ENCODE results near the gene ST6GAL1.

GRCh38 chr3:187061748-187062147 is 131.4 kb downstream of the ST6GAL1 start:
- TF ChIP-seq POLR2AphosphoS5 (IDR thresholded peaks at IDR 0.05; ENCODE audit: low read depth, low read length) (no peak), ZBTB33 (IDR thresholded peaks at IDR 0.05; ENCODE audit: extremely low read depth, insufficient replicate concordance, low read length) (no peak), EZH2phosphoT487 (IDR thresholded peaks at IDR 0.05; ENCODE audit: borderline replicate concordance) (no peak), EZH2 (IDR thresholded peaks at IDR 0.05) (no peak), CTCF (IDR thresholded peaks at IDR 0.05 in 2 of 3, conservative IDR thresholded peaks at IDR 0.05 in 1 of 3; ENCODE audit: borderline replicate concordance in 1 of 3, insufficient read depth in 1 of 3, low read depth in 2 of 3, low read length in 2 of 3) (no peak), JUND (IDR thresholded peaks at IDR 0.05) (no peak), ZFX (IDR thresholded peaks at IDR 0.05) (no peak), POLR2A (IDR thresholded peaks at IDR 0.05; ENCODE audit: borderline replicate concordance, extremely low read depth, insufficient read depth, insufficient read length) (no peak), TCF7L2 (IDR thresholded peaks at IDR 0.05; ENCODE audit: borderline replicate concordance, extremely low read depth, insufficient read depth, insufficient read length) (no peak), ZNF274 (IDR thresholded peaks at IDR 0.05; ENCODE audit: low read depth, low read length) (no peak), RAD21 (IDR thresholded peaks at IDR 0.05; ENCODE audit: low read depth) (no peak)
- TF ChIP-seq, protein P1, sequence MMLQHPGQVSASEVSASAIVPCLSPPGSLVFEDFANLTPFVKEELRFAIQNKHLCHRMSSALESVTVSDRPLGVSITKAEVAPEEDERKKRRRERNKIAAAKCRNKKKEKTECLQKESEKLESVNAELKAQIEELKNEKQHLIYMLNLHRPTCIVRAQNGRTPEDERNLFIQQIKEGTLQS (IDR thresholded peaks at IDR 0.05) = no peak
- TF ChIP-seq, protein P2, sequence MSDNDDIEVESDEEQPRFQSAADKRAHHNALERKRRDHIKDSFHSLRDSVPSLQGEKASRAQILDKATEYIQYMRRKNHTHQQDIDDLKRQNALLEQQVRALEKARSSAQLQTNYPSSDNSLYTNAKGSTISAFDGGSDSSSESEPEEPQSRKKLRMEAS (IDR thresholded peaks at IDR 0.05) = no peak
- TF ChIP-seq, protein P3, sequence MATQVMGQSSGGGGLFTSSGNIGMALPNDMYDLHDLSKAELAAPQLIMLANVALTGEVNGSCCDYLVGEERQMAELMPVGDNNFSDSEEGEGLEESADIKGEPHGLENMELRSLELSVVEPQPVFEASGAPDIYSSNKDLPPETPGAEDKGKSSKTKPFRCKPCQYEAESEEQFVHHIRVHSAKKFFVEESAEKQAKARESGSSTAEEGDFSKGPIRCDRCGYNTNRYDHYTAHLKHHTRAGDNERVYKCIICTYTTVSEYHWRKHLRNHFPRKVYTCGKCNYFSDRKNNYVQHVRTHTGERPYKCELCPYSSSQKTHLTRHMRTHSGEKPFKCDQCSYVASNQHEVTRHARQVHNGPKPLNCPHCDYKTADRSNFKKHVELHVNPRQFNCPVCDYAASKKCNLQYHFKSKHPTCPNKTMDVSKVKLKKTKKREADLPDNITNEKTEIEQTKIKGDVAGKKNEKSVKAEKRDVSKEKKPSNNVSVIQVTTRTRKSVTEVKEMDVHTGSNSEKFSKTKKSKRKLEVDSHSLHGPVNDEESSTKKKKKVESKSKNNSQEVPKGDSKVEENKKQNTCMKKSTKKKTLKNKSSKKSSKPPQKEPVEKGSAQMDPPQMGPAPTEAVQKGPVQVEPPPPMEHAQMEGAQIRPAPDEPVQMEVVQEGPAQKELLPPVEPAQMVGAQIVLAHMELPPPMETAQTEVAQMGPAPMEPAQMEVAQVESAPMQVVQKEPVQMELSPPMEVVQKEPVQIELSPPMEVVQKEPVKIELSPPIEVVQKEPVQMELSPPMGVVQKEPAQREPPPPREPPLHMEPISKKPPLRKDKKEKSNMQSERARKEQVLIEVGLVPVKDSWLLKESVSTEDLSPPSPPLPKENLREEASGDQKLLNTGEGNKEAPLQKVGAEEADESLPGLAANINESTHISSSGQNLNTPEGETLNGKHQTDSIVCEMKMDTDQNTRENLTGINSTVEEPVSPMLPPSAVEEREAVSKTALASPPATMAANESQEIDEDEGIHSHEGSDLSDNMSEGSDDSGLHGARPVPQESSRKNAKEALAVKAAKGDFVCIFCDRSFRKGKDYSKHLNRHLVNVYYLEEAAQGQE (IDR thresholded peaks at IDR 0.05; ENCODE audit: low read depth) = no peak

Measured in HCT116 (cell line).